HG02623 (cell line): ENCODE results near the gene LRP2.

Experiments used
- ATAC-seq: cut with Tn5 transposase; IDR thresholded peaks from one replicate; pipeline ENCODE4 v1.9.1; 2021; ENCODE audit warnings: moderate library complexity; ENCODE audit not compliant: unreplicated experiment

LRP2 gene

DNA sequence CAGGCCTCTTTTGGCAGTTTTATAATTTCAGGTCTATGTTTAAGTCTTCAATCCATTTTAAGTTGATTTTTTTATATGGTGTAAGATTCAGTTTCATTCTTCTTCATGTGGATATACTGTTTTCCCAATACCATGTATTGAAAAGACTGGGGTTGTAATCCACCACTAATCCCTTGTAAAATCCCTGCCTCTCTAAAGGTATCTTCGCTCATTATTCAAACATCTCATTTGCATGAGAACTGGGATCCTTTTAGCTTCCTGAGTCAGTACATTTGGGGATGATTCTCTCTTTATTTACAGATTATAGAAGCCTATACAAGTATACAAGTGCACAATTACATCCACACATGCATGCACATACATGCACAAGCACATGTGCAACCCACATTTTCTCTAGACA, 267.7 kb downstream of the LRP2 start:
- no peak for ATAC-seq

DNA sequence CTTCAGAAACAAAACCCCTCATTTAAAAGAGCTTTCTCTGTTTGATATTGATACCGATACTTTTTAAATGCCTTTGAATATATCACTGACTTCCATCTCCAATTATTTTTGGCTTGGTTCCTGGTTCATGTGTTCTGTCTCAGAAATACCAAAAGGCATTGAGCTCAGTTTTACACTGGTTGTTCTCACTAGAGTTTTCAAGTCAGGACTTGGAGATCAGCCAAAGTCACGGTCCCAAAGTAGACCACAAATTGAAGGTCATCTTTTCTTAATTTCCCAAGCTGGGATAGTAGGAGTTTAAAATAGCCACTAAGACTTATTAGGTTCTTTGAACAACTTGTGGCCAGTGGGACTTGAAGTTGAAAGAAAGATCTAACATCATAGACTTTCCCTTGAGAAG, 268.8 kb downstream of the LRP2 start:
- no peak for ATAC-seq

DNA sequence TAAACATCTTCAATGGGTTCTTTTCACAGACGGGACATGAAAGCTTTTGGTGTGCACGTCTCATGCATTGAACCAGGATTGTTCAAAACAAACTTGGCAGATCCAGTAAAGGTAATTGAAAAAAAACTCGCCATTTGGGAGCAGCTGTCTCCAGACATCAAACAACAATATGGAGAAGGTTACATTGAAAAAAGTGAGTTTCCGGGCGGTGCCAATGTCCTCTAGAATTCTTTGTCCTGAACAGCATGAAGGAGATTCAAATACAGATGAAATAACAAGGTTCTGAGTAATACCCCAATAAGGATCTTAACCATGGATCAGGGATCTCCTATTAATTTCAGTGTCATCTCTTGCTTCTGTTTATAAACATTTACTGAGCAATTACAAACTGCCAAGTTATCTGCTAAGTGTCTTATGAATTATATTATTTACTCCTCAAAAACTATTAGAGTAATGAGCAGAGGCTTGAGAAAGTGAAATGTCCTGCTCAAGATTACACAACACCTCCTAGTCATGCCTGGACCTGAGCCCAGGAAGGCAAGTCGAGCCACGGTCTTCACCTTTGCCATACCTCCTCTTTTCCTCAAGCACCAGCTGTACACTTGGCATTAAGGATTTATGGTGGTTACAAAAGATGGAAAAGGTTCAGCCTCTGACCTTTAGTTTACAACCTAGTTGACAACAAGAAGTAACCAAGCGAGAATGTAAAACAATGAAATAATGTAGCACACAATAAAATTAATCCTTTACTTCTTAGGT, 270.4 kb downstream of the LRP2 start:
- no peak for ATAC-seq

DNA sequence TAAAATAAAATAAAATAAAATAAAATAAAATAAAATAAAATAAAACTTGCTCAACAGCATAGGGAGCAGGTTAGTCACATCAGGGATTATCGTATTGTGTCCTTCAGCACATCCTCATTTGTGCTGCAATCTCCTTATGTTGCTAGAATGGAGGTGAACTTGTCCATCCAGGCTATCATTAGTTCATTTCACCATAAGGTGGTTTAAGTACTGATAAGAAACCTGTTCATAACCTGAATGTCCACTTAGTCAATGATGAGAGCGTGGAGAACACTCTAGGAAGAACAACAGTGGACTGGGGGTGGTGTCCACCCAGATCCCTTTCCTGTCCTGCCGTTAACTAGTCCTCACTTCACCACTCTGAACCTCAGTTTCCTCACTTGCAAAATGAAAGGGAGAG, 271.1 kb downstream of the LRP2 start:
- no peak for ATAC-seq

DNA sequence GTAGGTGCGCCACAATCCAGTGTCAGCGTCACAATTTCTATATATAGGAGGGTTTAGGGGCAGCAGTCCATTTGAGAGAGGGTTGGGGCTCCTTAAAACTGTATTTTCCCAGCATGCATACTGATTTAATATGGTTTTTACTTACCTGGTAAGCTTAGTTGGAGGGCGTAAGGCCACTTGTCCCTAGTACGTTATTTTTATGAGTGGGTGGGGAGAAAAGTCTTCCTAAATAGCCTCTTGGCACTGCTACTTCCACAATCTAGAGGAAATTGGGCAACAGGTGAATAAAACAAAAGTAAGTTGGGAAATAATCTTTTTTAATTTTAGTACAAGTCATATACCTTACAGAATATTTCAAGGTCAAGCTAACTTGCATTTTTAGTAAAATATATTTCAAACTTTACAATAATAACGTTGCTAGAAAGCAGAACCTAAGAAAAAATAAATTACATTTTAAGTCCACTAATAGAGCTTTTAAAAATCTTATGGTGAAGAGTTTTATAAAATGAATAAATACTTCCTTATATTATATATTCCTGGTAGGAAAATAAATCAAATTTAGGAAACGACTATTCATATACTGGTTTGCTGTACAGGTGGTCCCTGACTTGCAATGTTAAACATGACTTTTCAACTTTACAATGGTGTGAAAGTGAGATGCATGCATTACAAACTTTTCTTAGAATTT, 272.1 kb downstream of the LRP2 start:
- ATAC-seq: no peak

DNA sequence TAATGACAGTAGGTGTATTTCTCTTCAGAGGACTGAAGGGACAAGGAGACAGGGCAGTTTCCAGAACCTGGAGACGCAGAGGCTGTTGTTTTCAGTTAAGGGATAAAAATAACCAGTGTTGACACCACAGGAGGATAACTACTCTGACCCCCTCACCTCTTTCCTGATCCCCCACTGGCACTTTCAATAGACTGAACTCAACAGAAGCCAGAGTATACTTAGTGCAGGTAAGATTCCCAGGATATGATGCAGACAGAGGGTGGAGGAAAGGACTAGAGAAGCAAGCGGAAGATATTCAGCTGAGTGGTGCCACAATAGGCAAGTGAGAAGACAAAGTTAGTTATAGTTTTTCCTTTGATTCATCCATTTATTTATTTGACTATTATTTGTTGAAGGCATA, 273.2 kb downstream of the LRP2 start:
- no peak for ATAC-seq

DNA sequence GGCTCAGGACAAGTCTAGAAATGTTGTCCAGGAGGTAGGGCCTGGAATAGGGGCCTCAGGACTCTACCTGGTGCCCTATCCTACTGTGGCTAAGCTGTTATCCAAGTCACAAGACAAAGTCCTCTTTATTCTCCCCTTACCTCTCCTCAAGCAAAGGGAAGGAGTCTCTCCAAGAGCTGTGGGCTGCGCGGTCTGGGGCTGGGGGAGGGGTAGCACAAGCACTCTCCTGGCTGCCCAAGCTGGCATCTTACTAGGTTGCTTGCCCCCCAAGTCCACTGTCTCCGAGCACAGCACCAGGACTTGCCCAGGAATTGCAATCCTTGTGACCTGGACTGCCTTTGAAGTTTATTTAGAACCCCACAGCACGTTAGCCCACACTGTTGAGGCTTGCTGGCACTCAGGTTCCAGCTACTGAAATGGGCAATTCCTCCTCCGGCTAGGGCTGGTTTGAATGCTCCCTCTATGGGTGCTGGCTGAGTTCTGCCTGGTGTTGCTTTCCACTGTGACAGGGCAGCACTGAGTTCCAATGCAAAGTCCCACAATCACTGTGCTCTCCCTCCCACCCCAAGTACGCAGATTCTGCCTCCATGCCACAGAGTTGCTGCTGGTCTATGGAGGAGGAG, 274.5 kb downstream of the LRP2 start:
- no peak for ATAC-seq

DNA sequence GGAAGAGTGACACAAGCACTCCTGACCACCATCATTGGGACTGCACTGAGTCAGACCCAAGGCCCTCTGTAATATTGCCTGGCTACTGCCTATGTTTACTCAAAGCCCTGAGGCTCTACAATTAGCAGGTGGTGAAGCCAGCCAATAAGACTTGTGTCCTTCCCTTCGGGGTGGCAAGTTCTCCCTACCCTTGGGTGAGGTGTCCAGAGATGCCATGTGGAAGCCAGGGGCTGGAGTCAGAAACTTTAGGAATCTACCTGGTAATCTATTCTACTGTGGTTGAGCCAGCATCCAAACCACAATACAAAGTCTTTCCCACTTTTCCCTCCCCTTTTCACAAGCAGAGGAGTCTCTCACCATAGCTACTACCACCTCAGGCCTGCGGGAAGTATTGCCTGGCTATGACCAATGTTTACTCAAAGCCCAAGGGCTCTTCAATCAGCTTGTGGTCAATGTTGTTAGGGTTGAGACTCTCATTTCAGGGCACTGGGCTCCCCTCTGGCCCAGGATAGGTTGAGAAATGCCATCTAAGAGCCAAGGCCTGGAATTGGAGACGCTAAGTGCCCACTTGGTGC, 275.4 kb downstream of the LRP2 start:
- no peak for ATAC-seq

DNA sequence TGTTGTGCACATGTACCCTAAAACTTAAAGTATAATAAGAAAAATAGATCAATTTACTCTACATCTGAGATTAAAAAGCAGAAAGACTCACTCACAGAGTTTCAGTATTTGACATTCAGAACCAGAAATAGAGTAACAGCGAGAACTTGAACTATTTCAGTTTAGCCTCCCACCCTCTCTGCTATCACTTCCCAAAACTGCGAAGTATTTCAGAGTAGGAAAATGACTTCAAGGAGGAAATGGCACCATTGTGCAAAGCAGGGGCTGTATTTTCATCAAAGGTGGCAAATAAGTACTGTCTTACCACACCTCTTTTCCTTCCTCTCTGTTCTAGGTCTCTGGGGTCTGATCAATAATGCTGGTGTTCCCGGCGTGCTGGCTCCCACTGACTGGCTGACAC, 279.3 kb downstream of the LRP2 start:
- peak; percentile 68 for ATAC-seq

DNA sequence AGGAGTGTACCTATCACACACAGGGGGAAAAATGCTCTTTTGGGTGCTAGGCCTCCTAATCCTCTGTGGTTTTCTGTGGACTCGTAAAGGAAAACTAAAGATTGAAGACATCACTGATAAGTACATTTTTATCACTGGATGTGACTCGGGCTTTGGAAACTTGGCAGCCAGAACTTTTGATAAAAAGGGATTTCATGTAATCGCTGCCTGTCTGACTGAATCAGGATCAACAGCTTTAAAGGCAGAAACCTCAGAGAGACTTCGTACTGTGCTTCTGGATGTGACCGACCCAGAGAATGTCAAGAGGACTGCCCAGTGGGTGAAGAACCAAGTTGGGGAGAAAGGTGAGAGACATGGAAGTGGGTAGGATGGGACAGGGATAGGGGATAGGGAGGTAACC, 280.8 kb downstream of the LRP2 start:
- no peak for ATAC-seq

DNA sequence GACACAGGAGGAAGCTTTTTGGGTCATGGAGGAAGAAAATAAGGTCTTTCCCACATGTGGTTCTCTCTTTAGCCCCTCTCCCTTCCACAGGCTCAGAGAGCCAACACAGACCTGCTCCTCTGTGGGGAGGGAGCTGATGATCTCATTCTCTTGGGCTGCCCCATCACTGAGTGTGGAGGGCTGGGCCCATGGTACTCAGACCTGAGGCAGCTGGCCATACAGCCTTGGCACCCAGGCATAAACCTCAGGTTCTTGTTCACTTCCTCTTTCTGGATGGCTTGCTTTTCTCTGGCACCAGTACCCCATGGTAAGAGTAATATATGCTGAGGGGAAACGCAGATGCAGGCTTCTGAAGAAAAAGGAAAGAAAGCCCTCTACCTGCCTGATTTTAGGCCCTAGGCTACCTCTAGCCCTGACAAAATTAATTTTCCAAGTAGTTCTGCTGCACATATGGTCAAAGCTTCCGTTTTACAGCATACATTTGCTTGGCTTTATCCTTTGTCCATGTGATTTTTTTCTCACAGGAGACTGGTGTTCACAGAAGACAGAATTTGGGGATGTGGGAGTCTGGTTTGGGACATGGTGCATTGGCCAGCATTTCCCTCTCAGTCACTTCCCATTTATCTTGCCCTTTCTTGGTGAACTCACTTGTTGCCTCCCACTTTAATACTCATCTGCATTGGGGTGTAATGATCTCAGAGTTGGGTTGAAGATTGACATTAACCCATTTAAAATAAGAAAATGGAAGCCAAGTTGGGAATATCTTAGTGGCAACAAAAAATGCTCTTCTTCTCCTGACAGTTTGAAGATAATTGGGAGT, 281.9 kb downstream of the LRP2 start:
- ATAC-seq: peak; percentile 83

DNA sequence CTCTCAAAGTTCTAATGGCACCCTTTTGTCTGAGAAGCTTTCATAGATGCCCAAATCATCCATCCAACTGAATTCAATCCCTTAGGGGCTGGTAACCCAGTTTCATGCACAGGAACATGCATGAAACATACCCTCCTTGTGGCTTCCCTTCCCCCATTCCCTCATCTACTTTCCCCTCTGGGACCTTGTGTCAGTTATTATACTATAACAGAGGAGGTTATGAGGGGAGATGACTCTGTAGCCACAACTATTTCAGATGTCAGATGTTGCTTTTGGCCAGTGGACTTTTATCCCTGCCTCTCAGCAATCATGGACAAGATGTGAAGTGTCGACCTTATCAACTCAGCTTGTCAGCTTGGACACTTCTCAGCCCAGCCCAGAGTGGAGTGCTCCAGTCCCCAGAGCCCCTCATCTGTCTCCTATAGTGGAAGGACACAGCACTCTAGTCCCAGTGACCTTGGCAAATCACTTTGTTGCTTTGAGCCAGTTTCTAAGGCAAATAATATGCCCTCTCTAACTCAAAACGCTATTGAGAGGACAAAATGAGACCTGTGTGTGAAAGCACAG, 284.6 kb downstream of the LRP2 start:
- ATAC-seq: no peak
